ENCODE measurements around the gene COPZ2. TPM values are rescaled to one million over a fixed set of nuclear protein-coding genes. Genes with fewer than 3 reads are reported as not detected.

The COPZ2 gene
- total and polyA plus RNA-seq, 9 of the 15 experiments (the other 6 are each of a cell fraction or from before 2014, with no cell fraction given), result 0.22 to 0.49 TPM; not detected in 7

- TF ChIP-seq SRSF3 (IDR thresholded peaks at IDR 0.05; ENCODE audit: insufficient read depth, low read length), result no peak
- TF ChIP-seq ZBTB5 (IDR thresholded peaks at IDR 0.05), result no peak
- TF ChIP-seq FUS (optimal IDR thresholded peaks at IDR 0.05; ENCODE audit: low read depth, low read length), result no peak
- no peak for TF ChIP-seq GATA2 (CRISPR knock-in tag; IDR thresholded peaks at IDR 0.05)
- no peak for TF ChIP-seq JUNB (CRISPR knock-in tag; conservative IDR thresholded peaks at IDR 0.05)
- TF ChIP-seq NCOR1 (IDR thresholded peaks at IDR 0.05), result no peak
- no peak for TF ChIP-seq CTCFL (IDR thresholded peaks at IDR 0.05; ENCODE audit: borderline replicate concordance, insufficient read depth, low read depth, low read length, poor library complexity, severe bottlenecking)
These were observed 20.0 kb upstream of the COPZ2 start (continued) for GRCh38 chr17:48057626-48058025.

Measured in K562 (cell line).